Nephron (organoid): Measurements from ENCODE around the gene DDOST.

Source experiments
- H3K27ac Mint-ChIP-seq, 3 experiments: 2 replicates each; pipeline ENCODE4 v1.8.0; 2020; ENCODE audit warnings: mixed read lengths in 3 of 3, mild to moderate bottlenecking in 2 of 3, moderate library complexity in 1 of 3
- H3K27me3 Mint-ChIP-seq: 2 replicates; pipeline ENCODE4 v1.8.0; 2021; ENCODE audit warnings: low read depth, mild to moderate bottlenecking, moderate library complexity, mixed read lengths
- H3K36me3 Mint-ChIP-seq: 2 replicates; pipeline ENCODE4 v1.8.0; 2020; ENCODE audit warnings: low read depth, mixed read lengths
- H3K4me1 Mint-ChIP-seq: 2 replicates; pipeline ENCODE4 v1.8.0; 2020; ENCODE audit warnings: mixed read lengths
- H3K4me3 Mint-ChIP-seq, 3 experiments: 2 replicates each; pipeline ENCODE4 v1.8.0; 2020; ENCODE audit warnings: mild to moderate bottlenecking in 3 of 3, mixed read lengths in 3 of 3, moderate library complexity in 2 of 3
- H3K9me3 Mint-ChIP-seq: 2 replicates; pipeline ENCODE4 v1.8.0; 2020; ENCODE audit warnings: mixed read lengths
- CTCF ChIP-seq, 3 experiments: fragments of 200-600 bp; sonication (generic); IDR thresholded peaks; one replicate each; pipeline ENCODE4 v1.5.0; 2021; ENCODE audit warnings: antibody characterized with exemption in 3 of 3; ENCODE audit not compliant: unreplicated experiment in 3 of 3

DDOST gene

GRCh38 chr1:20658166-20658915 is 2.8 kb downstream of the DDOST start:
- TF ChIP-seq CTCF (IDR thresholded peaks at IDR 0.05; ENCODE audit: unreplicated experiment in 3 of 3): no peak
- Mint-ChIP-seq H3K4me1 (peaks cover 35% of the 10 kb centered on the region), H3K27me3 (peaks cover 3% of the 10 kb centered on the region), H3K36me3 (peaks cover 37% of the 10 kb centered on the region), H3K9me3 (no peaks in the 10 kb centered on the region), H3K27ac (no peak overlapping the region), H3K4me3 (peak overlapping the region; percentile 19 to 100 (median 21))

DNA sequence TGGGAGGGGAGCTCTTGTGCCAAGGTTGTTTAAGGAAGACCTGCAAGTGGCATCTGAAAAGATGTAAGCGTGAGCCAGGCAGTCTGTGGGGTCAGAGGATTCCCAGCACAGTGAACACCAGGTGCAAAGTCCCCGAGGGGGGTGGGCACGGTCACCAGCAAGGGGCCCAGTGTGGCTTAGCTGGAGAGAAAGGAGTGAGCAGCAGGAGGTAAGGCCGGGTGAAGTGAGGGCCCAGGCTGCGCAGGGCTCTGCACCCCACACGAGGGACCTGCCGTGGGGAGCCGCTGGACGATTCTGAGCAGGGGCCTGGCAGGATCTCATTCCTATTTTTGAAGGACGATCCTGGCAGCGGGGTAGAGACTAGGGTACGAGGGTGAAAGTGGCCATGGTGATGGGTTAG is 4.1 kb downstream of the DDOST start:
- H3K4me1 Mint-ChIP-seq: peaks cover 27% of the 10 kb centered on the region
- no peak overlapping the region for H3K27ac Mint-ChIP-seq
- H3K4me3 Mint-ChIP-seq: peak overlapping the region; percentile 59 to 66 (median 59)
- no peaks in the 10 kb centered on the region for H3K9me3 Mint-ChIP-seq
- H3K36me3 Mint-ChIP-seq: peaks cover 49% of the 10 kb centered on the region
- TF ChIP-seq CTCF (IDR thresholded peaks at IDR 0.05; ENCODE audit: unreplicated experiment in 3 of 3): no peak
- H3K27me3 Mint-ChIP-seq: peaks cover 3% of the 10 kb centered on the region

DNA sequence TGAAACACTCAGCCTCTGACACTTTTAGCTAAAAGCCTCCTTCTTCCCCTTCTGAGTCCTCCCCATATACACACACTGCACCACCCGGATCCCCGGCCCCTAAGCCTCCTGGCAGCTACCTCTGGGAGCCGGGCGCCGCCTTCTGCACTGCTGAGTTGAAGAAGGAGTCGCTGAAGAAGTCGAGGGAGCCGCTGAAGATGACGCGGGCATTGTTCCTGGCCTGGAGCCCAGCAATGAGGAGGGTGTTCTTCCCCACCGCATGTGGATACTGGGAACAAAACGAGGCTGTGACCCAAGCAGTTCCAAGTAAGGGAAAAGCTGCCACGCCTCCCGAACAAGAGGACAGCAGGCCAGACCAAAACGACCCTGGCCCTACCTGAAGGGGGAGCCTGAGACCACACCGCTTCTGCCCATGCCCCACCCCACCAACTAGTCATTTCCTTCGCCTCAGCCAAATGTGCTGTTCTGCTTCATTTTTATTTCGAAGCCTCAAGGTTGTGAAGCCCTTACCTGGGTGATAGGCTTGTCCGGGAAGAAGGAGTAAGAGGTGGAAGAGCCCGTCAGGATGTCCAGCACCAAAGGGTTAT is 7.0 kb downstream of the DDOST start:
- no peak overlapping the region for H3K4me3 Mint-ChIP-seq
- H3K4me1 Mint-ChIP-seq: peaks cover 5% of the 10 kb centered on the region
- H3K9me3 Mint-ChIP-seq: no peaks in the 10 kb centered on the region
- no peak overlapping the region for H3K27ac Mint-ChIP-seq
- H3K27me3 Mint-ChIP-seq: peaks cover 3% of the 10 kb centered on the region
- H3K36me3 Mint-ChIP-seq: peaks cover 68% of the 10 kb centered on the region
- TF ChIP-seq CTCF (IDR thresholded peaks at IDR 0.05; ENCODE audit: unreplicated experiment in 3 of 3): no peak

DNA sequence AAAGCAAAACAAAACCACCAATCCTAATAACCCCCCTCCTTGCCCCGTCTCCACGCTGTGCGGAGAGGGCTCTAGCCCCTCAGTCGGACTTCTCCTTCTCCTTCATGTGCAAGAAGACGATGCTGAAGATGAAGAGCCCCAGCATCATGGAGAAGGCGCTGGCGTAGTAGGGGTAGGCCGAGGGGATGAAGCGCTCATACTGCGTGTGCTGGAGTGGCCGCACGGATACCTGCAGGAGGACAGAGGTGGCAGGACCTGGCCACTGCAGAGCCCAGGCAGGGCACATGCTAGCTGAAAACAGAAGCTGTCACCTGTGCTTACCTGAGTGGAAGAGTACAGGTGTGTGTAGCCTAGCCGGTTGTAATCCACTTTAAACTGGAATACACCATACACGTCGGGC is 8.9 kb downstream of the DDOST start:
- Mint-ChIP-seq H3K36me3 (peaks cover 77% of the 10 kb centered on the region), H3K4me1 (peaks cover 5% of the 10 kb centered on the region), H3K27me3 (peaks cover 3% of the 10 kb centered on the region), H3K9me3 (no peaks in the 10 kb centered on the region), H3K27ac (no peak overlapping the region), H3K4me3 (no peak overlapping the region)
- TF ChIP-seq CTCF (IDR thresholded peaks at IDR 0.05; ENCODE audit: unreplicated experiment in 3 of 3): no peak

DNA sequence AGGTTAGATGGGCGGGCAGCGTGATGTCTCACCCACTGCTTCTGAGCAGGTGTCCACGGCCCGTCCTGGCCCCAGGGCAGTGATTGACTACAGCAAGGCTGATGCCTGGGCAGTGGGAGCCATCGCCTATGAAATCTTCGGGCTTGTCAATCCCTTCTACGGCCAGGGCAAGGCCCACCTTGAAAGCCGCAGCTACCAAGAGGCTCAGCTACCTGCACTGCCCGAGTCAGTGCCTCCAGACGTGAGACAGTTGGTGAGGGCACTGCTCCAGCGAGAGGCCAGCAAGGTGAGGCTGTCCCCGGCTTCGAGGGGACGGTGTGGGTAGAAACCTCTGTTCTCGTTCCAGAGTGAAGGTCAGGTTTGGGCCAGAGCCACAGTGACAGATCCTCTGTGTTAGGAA is 12.2 kb downstream of the DDOST start:
- TF ChIP-seq CTCF (IDR thresholded peaks at IDR 0.05; ENCODE audit: unreplicated experiment in 3 of 3): no peak
- no peak overlapping the region for H3K27ac Mint-ChIP-seq
- H3K4me3 Mint-ChIP-seq: no peak overlapping the region
- H3K27me3 Mint-ChIP-seq: no peaks in the 10 kb centered on the region
- no peaks in the 10 kb centered on the region for H3K4me1 Mint-ChIP-seq
- peaks cover 62% of the 10 kb centered on the region for H3K36me3 Mint-ChIP-seq
- no peaks in the 10 kb centered on the region for H3K9me3 Mint-ChIP-seq

DNA sequence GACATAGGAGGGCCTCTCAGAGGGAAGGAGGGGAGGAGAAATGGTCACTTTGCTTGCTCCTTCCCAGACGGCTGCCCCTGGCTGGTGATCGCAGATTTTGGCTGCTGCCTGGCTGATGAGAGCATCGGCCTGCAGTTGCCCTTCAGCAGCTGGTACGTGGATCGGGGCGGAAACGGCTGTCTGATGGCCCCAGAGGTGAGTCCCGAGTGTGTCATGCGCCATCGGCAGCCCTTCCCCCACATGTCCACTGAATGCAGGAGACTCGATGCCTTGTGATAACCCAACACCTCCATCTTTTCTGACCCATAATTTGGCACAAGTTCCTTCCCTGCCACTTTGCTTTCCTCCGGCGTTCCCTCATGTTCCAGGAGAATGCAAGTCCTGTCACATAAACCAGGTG is 12.7 kb downstream of the DDOST start:
- no peak overlapping the region for H3K4me3 Mint-ChIP-seq
- no peaks in the 10 kb centered on the region for H3K9me3 Mint-ChIP-seq
- H3K27me3 Mint-ChIP-seq: no peaks in the 10 kb centered on the region
- no peak for TF ChIP-seq CTCF (IDR thresholded peaks at IDR 0.05; ENCODE audit: unreplicated experiment in 3 of 3)
- no peak overlapping the region for H3K27ac Mint-ChIP-seq
- H3K36me3 Mint-ChIP-seq: peaks cover 59% of the 10 kb centered on the region
- H3K4me1 Mint-ChIP-seq: no peaks in the 10 kb centered on the region
